Pulmonary artery endothelial cell (primary cell): ENCODE results near the gene PSMB9. TPM values are rescaled to one million over a fixed set of nuclear protein-coding genes. Genes with fewer than 3 reads are reported as not detected.
A peak's percentile ranks its signal among the peaks of the same experiment; 100 is the strongest.
"Not testable (repeated sequence)": the region's sequence is repeated elsewhere in the genome, so short reads cannot be mapped to it uniquely, and the experiment has no call there.

Source experiments
- DNase-seq: peaks from one replicate; pipeline ENCODE4 v3.0.0-alpha.2; 2011; ENCODE audit warnings: low read depth, low spot score
- total RNA-seq: library from RNA; depleted of rRNA; stranded (reverse); fragments of >200 nt; gene quantifications from 2 replicates; pipeline ENCODE4 v1.2.3, GENCODE V29; 2014

The PSMB9 gene
- 28.0 and 53.5 TPM in 2 replicates for total RNA-seq

DNA sequence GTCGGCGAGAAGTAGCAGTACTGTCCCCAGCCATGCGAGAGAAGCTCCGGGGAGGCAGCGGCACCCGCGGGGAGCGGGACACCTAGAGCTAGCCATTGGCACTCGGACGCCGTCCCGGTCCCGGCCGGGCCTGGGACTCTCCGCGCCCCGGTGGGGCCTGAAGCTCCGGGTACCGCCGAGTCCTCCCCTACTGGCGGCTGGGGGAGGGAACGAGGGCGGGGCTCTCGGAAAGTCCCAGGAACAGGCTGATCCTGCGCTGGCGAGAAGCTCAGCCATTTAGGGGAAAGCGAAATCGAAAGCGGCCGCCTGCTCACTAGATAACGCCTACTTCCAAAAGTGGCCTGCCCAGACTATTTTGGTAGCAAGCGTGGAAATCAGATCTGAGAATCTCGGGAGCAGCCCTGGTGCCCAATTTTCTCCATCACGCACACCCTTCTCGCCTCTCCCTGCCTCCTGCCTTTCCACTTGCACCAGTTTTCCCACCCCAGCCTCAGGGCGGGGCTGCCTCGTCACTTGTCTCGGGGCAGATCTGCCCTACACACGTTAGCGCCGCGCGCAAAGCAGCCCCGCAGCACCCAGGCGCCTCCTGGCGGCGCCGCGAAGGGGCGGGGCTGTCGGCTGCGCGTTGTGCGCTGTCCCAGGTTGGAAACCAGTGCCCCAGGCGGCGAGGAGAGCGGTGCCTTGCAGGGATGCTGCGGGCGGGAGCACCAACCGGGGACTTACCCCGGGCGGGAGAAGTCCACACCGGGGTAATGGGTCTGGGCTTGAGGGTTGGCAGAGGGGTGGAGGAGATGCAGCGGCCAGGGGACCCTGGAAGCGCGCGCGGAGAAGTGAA lies at the start of gene PSMB9, which contains the start of gene TAP1:
Gene PSMB9 (plus strand): TSS at position 652 of the 835 bp plus-strand sequence. CDS start 38 bp downstream, at position 690.
Gene TAP1 (minus strand): TSS at position 164 of the 835 bp plus-strand sequence. CDS start 68 bp downstream, at position 96.
- DNase-seq = peak; percentile 71

GRCh38 chr6:32805404-32805803 lies 48.6 kb upstream of the PSMB9 start:
- not testable (repeated sequence) for DNase-seq

DNA sequence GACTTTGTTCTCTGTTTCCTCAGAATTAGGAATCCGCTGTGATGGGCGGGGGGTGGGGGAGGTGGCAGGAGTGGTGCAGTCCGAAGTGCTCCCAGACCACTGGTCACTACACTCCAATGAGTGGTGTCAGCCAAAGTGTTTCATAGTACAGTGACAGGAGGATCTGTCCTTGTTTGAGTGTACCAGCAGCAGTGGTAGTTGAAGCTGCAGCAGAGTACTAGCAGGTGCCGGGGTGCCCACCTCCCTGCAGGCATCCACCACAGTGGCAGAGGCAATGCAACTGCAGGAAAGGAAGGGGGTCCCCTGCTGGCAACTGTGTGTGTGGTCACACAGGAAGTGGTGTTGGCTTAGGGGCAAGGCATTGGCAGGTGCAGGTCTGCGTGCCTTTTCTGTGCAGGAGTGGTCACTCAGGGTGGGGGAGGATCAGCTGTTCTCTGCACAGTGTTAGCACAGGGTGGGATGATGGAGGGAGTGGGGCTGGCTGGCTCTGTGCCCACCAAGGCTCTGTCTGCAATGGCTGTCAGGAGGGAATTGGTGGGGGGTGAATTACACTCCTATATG lies 46.9 kb upstream of the PSMB9 start:
- no peak for DNase-seq

- DNase-seq = no peak
Measured at GRCh38 chr6:32809171-32809570, 44.8 kb upstream of the PSMB9 start.

DNA sequence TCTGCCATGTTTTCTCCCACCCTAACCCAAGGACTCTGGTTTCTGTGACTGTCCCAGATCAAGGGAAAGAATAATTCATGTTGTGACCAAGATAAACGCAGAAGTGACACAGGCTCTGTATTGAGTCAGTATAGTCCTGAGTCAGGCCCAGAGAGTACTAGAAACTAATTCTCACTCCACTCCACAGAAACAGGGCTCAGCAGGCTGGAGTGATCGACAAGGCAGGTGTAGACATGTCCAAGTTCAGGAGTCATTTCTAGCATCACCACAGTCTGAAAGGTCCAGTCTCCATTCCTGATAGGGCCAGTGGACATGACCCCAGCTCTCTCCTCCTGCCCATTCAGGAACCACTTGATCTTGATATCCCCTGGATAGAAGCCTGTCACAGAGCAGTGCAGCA lies 39.8 kb upstream of the PSMB9 start:
- DNase-seq = no peak

DNA sequence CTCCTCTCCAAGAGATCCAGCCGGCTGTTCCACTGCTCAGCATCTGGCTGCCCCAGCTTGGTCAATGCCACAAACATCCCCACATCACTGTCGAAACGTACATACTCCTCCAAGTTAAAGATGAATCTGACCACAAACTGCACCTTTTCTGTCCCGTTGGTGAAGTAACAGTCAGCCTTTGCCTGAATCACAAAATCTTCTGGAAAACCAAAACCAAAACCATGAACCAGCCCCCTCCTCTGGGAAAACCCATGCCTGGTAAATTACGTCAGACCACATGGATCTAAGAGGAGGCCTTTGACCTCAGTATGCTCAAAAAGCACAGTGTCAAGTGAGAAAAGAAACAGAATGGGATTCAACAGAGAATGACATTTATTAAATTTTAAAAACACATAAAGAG lies 38.9 kb upstream of the PSMB9 start:
- DNase-seq = no peak

- DNase-seq = no peak
Measured at GRCh38 chr6:32815996-32816395, 38.0 kb upstream of the PSMB9 start.

DNA sequence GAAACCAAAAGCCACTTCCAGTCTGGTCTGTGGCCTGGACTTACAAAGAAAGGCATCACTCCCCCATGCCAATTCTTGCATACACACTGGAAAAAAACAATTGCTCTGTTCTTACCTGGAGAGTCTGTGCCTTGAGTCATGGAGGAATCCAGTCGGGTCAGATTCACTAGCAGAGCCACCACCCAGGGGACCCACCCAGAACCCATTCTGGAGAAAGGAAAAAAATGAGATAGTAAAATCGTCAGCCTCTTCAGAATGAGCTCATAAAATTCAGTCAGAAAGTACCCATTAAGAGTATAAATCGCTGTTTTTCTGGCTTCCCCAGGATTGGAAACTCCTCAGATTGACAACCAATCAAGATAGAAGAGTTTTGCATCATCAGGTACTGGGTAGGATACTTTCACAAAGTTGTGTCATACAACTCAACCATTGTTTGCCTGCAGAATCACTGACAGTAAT lies 37.2 kb upstream of the PSMB9 start, which contains the start of gene HLA-DOB:
Gene HLA-DOB (minus strand): TSS at position 257 of the 459 bp plus-strand sequence. CDS start 51 bp downstream, at position 206.
- DNase-seq = no peak

- no peak for DNase-seq
Measured at GRCh38 chr6:32818867-32819266, 35.1 kb upstream of the PSMB9 start.

DNA sequence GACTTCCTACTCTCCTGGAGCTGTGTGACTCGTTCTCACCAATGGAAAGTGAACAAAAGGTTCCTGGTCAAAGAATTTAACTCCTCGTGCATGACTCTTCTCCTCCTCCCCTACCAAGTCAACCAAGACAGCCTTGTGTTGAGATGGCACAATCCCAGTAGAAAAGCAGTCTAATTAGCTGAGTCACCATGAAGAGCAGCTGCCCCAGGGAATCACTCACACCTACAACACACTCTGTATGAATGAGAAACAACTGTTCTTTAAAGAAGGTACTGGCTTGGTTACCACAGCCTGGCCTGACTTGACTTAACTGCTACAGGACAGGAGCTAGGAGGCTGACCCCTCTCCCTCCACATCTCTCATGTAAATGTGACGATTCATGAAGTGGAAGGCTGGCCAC lies 34.3 kb upstream of the PSMB9 start:
- DNase-seq = no peak

- no peak for DNase-seq
Measured at GRCh38 chr6:32825966-32826365, 28.0 kb upstream of the PSMB9 start.

GRCh38 chr6:32827025-32827424 lies 27.0 kb upstream of the PSMB9 start:
- DNase-seq = no peak

- no peak for DNase-seq
Measured at GRCh38 chr6:32829495-32829894, 24.5 kb upstream of the PSMB9 start.

DNA sequence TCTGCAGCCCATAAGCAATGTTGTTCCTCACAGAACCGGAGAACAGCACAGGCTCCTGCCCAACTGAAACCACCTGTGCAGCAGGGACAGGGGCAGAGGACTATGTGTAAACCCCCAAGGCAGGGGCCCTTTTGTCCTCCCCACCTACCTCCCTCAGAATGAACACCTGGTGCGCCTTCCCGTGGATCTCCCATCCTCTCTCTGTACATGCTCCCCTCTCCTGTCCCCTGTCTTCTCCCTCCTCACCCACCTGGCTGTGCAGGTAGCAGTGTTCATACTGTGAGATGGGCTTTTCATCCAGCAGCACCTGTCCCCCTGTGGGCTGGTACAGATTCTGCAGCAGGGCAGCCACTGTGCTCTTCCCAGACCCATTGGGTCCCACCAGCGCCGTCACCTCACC lies 24.0 kb upstream of the PSMB9 start:
- DNase-seq = no peak

GRCh38 chr6:32830936-32831335 lies 23.1 kb upstream of the PSMB9 start:
- DNase-seq = no peak

DNA sequence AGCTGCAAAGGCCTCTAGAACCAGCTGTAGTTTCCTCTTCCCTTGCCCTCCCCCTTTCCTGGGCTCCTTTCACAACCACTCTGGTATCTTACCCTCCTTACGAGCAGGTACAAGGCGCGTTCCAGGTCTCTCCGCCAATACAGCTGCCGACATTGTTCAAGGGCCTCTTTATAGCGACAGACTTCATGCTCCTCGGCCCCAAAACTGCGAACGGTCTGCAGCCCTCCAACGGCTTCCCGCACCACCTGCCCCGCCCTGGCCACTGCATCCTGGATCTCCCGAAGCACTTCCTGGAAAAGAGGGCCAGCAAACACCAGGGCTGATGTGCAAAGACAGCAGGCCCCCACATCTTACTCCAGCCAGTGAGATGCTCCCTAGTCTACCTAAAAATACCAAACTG lies 21.5 kb upstream of the PSMB9 start:
- no peak for DNase-seq

DNA sequence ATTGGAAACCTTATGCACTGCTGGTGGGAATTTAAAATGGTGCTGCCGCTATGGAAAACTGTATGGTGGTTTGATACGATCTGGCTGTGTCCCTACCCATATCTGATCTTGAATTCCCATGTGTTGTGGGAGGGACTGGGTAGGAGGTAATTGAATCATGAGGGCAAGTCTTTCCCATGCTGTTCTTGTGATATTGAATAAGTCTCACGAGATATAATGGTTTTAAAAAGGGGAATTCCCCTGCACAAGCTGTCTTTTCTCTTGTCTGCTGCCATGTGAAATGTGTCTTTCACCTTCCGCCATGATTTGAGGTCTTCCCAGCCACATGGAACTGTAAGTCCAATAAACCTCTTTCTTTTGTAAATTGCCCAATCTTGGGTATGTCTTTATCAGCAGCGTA lies 20.3 kb upstream of the PSMB9 start:
- no peak for DNase-seq

- DNase-seq = no peak
Measured at GRCh38 chr6:32835167-32835893, 18.7 kb upstream of the PSMB9 start.

DNA sequence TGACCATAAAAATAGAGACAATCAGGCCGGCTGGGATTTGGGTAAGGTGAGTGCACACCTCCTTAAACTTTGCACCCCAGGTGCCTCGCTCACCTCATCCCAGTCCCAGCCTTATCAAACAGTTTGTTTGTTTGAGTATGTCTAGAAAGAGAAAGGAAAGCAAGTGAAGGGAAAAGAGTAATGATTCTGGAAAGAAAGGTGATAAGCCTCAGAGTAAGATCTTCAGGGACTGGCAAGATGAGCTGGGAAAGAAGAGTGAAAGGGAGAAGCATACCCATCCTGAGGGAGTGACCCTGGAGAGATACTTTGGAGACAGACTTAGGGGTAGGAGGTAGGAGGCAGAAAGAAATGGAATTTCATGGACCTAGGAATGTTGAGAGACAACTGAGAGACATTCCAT lies 17.1 kb upstream of the PSMB9 start:
- no peak for DNase-seq

DNA sequence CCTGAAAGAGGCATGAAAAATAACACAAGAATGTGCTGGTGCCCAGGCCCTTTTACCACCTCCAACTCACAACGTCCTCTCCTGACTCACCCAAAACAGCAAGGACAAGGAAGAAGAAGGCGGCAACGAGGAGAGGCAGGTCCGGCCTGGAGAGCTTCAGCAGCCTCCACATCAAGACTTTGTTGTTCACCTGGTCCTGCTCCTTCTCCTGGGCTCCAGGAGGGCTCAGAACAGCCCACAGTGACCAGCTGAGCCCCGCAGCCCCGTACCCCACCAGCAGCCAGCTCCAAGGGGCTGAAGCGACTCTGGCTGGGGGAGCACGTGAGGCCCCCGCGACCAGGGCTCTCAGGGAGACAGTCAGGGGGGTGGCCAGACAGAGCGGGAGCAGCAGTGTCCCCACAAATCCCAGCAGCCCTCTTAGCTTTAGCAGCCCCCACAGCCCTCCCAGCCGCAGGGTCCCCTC lies 16.3 kb upstream of the PSMB9 start:
- DNase-seq = no peak

DNA sequence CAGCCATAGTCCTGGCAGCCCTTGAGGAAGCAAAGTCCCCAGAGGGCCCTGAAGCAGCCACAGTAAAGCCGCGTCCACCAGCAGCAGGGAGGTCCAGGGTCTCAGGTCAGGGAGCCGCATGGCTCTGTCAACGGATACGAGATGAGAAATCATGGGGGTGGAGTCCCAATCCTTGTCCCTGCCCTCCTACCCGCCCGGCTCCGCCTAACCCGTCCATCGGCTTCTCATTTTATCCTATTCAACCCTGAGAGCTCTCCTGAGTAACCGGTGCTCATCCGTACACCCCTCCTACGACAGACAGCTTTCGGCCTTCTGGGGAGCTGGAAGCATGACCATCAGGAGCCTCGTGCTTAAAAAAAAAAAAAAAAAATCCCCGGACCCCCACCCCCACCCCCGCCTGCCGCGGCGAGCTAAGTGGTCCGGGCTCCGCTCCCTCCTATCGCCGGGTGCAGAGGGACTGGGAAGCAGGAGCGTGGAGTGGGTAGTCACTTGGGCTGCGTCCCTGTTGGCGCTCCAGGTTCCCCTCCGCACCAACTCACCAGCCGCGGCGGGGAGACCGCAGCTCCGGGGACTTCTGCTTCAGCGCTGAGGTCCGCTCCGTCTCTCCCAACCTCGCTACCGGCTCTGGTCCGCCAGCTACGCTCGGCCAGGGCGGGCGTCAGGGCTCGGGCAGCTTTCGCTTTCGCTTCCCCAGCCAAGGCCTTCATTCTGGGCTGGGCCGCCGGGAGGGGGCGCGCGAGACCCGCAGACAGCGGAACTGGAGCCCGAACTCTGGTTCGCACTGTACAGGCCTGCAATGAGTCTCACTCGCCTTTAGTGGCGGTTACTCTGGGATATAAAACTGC lies 15.7 kb upstream of the PSMB9 start, which contains the start of gene TAP2:
Gene TAP2 (minus strand): TSS at position 626 of the 845 bp plus-strand sequence. CDS start 506 bp downstream, at position 120.
- peak; percentile 69 for DNase-seq
